SK-N-SH treated with all-trans-retinoic acid at 6 μM for 48 hours (cell line): ENCODE measurements around the gene THAP3.

Experiments used
- CREB5 ChIP-seq: fragments of 250-450 bp; sonication (Bioruptor Pico); IDR thresholded peaks from 2 replicates; pipeline ENCODE4 v1.5.1; 2020; ENCODE audit warnings: low read depth, mild to moderate bottlenecking, moderate library complexity
- ESRRG ChIP-seq: fragments of 250-450 bp; sonication (Bioruptor Pico); IDR thresholded peaks from 2 replicates; pipeline ENCODE4 v1.6.1; 2021; ENCODE audit warnings: mild to moderate bottlenecking
- PATZ1 ChIP-seq: fragments of 250-450 bp; sonication (Bioruptor Pico); IDR thresholded peaks from 2 replicates; pipeline ENCODE4 v1.8.0; 2020; ENCODE audit warnings: mild to moderate bottlenecking, moderate library complexity, borderline replicate concordance
- POU6F1 ChIP-seq: fragments of 250-450 bp; sonication (Bioruptor Pico); IDR thresholded peaks from 2 replicates; pipeline ENCODE4 v1.8.0; 2021; ENCODE audit warnings: low read depth, mild to moderate bottlenecking, moderate library complexity, borderline replicate concordance
- TOX ChIP-seq: fragments of 250-450 bp; sonication (Bioruptor Pico); IDR thresholded peaks from 2 replicates; pipeline ENCODE4 v1.8.0; 2021; ENCODE audit warnings: mild to moderate bottlenecking, moderate library complexity, borderline replicate concordance

GRCh38 chr1:6666696-6667095, 42.0 kb downstream of the THAP3 start:
- TF ChIP-seq POU6F1 (CRISPR knock-in tag) (no peak), TOX (CRISPR knock-in tag) (no peak), ESRRG (CRISPR knock-in tag) (no peak), PATZ1 (CRISPR knock-in tag) (no peak), CREB5 (CRISPR knock-in tag) (no peak)
